ENCODE measurements around the gene TBC1D22A. TPM values are rescaled to one million over a fixed set of nuclear protein-coding genes. Genes with fewer than 3 reads are reported as not detected.

The TBC1D22A gene
- total RNA-seq, 1 donor: 17.7 TPM

DNA sequence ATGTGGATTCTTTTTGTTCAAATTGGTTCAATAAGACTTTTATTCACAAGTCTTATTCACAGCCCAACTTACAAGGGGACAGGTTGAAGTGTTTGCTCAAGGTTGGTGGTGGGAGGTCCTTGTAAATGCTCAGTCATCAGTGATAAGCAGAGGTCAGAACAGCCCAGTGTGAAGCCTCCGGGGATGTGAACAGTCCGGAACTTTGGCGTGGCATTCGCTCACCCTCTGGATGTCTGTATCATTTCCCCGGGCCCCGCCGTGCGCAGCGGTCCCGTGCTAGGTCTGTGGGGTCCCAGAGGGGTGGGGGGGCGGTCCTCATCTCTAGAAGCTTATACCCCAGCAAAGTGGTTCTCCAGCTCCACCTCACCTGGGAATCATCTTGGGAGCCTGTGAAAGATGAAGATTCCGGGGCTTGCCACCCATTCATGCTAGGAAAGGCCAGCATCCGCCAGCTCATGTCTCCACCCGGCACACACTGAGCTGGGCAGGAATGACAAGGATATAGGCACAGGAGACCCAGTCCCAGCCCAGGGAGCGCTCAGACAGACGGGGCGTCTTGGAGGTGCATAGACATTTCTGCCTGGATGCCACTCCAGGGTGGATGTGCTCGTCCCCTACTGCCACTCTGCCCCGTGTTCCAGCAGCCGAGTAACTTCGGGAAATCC lies 327.5 kb downstream of the TBC1D22A start:
- peaks cover under 1% of the 10 kb centered on the region for H4K20me1 ChIP-seq (ENCODE audit: insufficient read depth, low read length)
- no peak overlapping the region for H2AFZ ChIP-seq (ENCODE audit: low read length)
- H3K79me2 ChIP-seq (ENCODE audit: insufficient read depth, low read length): peaks cover 3% of the 10 kb centered on the region
- no peak for DNase-seq (ENCODE audit: insufficient read length, low spot score, missing footprints)
- no peaks in the 10 kb centered on the region for H3K36me3 ChIP-seq (ENCODE audit: insufficient read depth, low read length)
- H3K9me3 ChIP-seq (ENCODE audit: low read depth, low read length): no peaks in the 10 kb centered on the region
- H3K27me3 ChIP-seq (ENCODE audit: insufficient read depth, low read length): no peaks in the 10 kb centered on the region
- H3K4me2 ChIP-seq (ENCODE audit: insufficient read depth, low read length): peak overlapping the region; percentile 84
- H3K4me3 ChIP-seq (ENCODE audit: insufficient read depth, low read length): peak overlapping the region; percentile 69
- H3K4me1 ChIP-seq (ENCODE audit: insufficient read depth, low read length): peaks cover 19% of the 10 kb centered on the region
- no peak overlapping the region for H3K27ac ChIP-seq (ENCODE audit: low read depth, low read length)
- TF ChIP-seq CTCF (IDR thresholded peaks at IDR 0.05; ENCODE audit: extremely low read depth, low read depth, low read length): no peak

DNA sequence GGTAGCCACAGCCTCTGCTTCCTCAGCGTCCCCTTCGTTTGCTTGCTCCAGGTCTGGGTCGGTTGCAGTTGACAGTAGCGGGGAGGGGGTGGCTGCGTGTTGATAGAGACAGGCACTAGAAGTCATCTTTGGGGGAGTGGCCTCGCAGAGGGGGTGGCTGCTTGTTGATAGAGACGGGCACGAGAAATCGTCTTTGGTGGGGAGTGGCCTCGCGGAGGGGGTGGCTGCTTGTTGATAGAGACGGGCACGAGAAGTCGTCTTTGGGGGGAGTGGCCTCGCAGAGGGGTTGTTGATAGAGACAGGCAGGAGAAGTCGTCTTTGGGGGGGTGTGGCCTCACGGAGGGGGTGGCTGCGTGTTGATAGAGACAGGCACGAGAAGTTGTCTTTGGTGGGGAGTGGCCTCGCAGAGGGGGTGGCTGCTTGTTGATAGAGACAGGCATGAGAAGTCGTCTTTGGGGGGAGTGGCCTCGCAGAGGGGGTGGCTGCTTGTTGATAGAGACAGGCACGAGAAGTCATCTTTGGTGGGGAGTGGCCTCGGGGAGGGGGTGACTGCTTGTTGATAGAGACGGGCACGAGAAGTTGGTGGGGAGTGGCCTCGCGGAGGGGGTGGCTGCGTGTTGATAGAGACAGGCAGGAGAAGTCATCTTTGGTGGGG lies 328.3 kb downstream of the TBC1D22A start:
- Histone ChIP-seq H3K36me3 (ENCODE audit: insufficient read depth, low read length) (no peaks in the 10 kb centered on the region), H4K20me1 (ENCODE audit: insufficient read depth, low read length) (peaks cover 6% of the 10 kb centered on the region), H3K27me3 (ENCODE audit: insufficient read depth, low read length) (no peaks in the 10 kb centered on the region), H2AFZ (ENCODE audit: low read length) (peak overlapping the region; percentile 40), H3K27ac (ENCODE audit: low read depth, low read length) (no peak overlapping the region), H3K9me3 (ENCODE audit: low read depth, low read length) (no peaks in the 10 kb centered on the region), H3K4me3 (ENCODE audit: insufficient read depth, low read length) (peak overlapping the region; percentile 69), H3K4me2 (ENCODE audit: insufficient read depth, low read length) (peak overlapping the region; percentile 84), H3K4me1 (ENCODE audit: insufficient read depth, low read length) (peaks cover 25% of the 10 kb centered on the region), H3K79me2 (ENCODE audit: insufficient read depth, low read length) (peaks cover 3% of the 10 kb centered on the region)
- no peak for DNase-seq (ENCODE audit: insufficient read length, low spot score, missing footprints)
- no peak for TF ChIP-seq CTCF (IDR thresholded peaks at IDR 0.05; ENCODE audit: extremely low read depth, low read depth, low read length)

DNA sequence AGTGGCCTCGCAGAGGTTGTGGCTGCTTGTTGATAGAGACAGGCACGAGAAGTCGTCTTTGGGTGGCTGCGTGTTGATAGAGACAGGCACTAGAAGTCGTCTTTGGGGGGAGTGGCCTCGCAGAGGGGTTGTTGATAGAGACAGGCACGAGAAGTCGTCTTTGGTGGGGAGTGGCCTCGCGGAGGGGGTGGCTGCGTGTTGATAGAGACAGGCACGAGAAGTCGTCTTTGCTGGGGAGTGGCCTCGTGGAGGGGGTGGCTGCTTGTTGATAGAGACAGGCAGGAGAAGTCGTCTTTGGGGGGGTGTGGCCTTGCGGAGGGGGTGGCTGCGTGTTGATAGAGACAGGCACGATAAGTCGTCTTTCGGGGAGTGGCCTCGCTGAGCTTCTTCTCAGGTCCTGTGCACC lies 328.8 kb downstream of the TBC1D22A start:
- no peak for DNase-seq (ENCODE audit: insufficient read length, low spot score, missing footprints)
- H2AFZ ChIP-seq (ENCODE audit: low read length): peak overlapping the region; percentile 40
- TF ChIP-seq CTCF (IDR thresholded peaks at IDR 0.05; ENCODE audit: extremely low read depth, low read depth, low read length): no peak
- no peak overlapping the region for H3K27ac ChIP-seq (ENCODE audit: low read depth, low read length)
- H3K4me3 ChIP-seq (ENCODE audit: insufficient read depth, low read length): peak overlapping the region; percentile 69
- H3K27me3 ChIP-seq (ENCODE audit: insufficient read depth, low read length): no peaks in the 10 kb centered on the region
- no peaks in the 10 kb centered on the region for H3K36me3 ChIP-seq (ENCODE audit: insufficient read depth, low read length)
- H3K4me1 ChIP-seq (ENCODE audit: insufficient read depth, low read length): peaks cover 28% of the 10 kb centered on the region
- peak overlapping the region; percentile 84 for H3K4me2 ChIP-seq (ENCODE audit: insufficient read depth, low read length)
- peaks cover 3% of the 10 kb centered on the region for H3K79me2 ChIP-seq (ENCODE audit: insufficient read depth, low read length)
- H4K20me1 ChIP-seq (ENCODE audit: insufficient read depth, low read length): peaks cover 6% of the 10 kb centered on the region
- no peaks in the 10 kb centered on the region for H3K9me3 ChIP-seq (ENCODE audit: low read depth, low read length)

DNA sequence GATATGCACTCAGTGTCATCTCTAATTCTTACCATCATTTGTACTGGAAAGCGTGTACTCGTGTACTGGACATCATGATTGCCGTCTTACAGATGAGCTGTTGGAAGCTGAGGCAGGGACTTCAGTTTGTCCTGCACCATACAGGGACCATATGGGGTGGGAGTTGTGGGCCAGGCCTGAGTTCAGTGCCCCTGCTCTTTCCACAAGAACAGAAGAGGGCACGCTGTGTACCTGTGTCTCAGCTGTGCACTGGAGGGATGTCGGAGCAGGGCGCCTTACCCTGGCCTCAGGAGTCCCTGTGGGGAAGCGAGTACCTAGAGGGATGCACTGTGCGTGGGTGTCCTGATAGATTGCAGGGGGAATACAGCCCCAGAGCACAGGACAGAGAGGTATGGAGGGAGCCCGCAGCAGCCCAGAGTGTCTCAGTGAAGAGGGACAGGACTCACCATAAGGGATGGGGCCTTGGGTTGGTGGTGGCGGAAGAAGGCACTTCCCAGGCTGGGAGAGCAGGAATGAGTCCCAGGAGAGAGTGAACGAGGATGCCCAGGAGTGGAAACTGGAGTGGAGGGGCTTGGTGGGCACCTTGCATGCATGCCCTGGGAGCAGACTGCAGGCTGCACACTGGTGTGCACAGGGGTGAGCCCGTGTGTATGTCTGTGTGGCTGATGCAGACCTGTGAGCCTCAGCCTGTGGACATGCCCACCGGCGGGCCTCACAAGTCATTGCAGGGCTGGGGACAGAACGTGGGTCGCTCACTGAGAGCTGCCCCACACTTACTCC lies 329.7 kb downstream of the TBC1D22A start:
- Histone ChIP-seq H3K79me2 (ENCODE audit: insufficient read depth, low read length) (peaks cover 3% of the 10 kb centered on the region), H3K9me3 (ENCODE audit: low read depth, low read length) (no peaks in the 10 kb centered on the region), H3K4me2 (ENCODE audit: insufficient read depth, low read length) (no peak overlapping the region), H2AFZ (ENCODE audit: low read length) (no peak overlapping the region), H3K27ac (ENCODE audit: low read depth, low read length) (no peak overlapping the region), H3K27me3 (ENCODE audit: insufficient read depth, low read length) (no peaks in the 10 kb centered on the region), H3K4me3 (ENCODE audit: insufficient read depth, low read length) (no peak overlapping the region), H3K4me1 (ENCODE audit: insufficient read depth, low read length) (peaks cover 28% of the 10 kb centered on the region), H3K36me3 (ENCODE audit: insufficient read depth, low read length) (no peaks in the 10 kb centered on the region), H4K20me1 (ENCODE audit: insufficient read depth, low read length) (peaks cover 6% of the 10 kb centered on the region)
- TF ChIP-seq CTCF (IDR thresholded peaks at IDR 0.05; ENCODE audit: extremely low read depth, low read depth, low read length): no peak
- DNase-seq (ENCODE audit: insufficient read length, low spot score, missing footprints): no peak

Data from osteoblast (primary cell).